GM19438 (cell line): ENCODE measurements around the gene GTF3C5.
"Not testable (repeated sequence)": the region's sequence is repeated elsewhere in the genome, so short reads cannot be mapped to it uniquely, and the experiment has no call there.

Experiments used
- ATAC-seq: cut with Tn5 transposase; IDR thresholded peaks from one replicate; pipeline ENCODE4 v1.9.1; 2021; ENCODE audit warnings: low read depth; ENCODE audit not compliant: unreplicated experiment

Gene GTF3C5

DNA sequence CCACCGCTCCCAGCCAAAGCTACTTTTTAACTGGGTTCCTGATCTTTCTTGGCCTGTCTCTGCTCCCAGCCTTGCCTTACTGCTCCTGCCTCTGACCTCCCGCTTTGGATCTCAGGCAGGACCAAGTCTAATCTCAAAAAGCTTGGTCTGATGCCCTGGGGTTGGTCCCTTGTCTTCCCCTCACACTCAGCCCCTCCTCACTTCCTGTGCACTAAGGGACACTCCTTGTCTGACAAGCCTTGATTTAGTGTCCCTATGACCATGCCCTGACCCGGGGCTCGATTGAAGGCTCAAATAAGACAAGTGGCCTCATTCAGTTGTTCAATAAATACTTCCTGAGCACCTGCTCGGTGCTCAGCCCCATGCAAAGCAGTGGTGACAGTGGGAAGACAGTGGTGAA is 3.7 kb upstream of the GTF3C5 start:
- no peak for ATAC-seq

- no peak for ATAC-seq
Observed at GRCh38 chr9:133028221-133028620, 2.6 kb upstream of the GTF3C5 start.

DNA sequence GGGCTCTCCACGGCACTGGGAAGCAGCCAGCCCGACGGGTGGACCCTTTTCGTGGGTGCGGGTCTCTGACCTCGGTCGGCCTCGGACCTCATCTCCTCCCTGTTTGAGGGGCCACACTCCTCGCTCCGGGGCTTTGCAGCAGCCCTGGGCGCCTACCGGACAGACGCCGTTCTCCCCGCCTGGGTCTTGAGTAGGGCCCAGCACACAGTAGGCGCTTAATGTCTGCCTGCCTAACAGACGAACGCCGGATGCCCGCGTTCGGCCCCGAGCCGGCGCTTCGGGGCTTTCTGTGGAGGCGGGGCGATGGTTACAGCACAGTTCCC is 842 bp upstream of the GTF3C5 start:
- ATAC-seq, result peak; percentile 3

DNA sequence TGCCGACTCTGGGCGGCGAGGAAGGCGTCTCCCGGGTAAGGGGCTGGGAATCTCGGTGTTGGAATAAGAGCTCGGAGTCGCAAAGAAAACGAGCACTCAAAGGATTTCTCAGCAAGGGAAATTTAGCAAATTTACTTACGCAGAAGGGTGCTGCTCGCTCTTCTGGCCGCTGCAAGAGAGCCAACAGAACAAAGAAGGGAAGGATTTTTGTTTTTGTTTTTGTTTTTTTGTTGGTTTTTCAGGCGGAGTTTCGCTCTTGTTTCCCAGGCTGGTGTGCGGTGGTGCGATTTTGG is 279 bp downstream of the GTF3C5 start:
- ATAC-seq, result no peak

DNA sequence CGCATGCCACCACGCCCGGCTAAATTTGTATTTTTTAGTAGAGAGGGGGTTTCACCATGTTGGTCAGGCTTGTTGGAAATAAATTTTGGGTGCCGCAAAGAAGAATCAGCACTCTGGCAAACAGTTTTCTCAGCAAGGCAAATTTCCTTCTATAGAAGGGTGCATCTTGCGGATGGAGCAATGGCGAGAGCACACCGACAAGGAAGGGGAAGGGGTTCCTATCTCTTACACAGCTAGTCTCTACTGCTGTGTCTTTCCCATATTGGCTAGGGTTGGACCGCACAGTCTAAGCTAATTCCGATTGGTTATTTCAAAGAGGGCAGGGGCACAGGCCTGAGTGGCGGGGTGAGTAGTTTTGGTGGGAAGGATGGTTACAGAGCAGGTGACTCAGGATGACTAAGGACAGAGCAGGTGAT is 707 bp downstream of the GTF3C5 start:
- no peak for ATAC-seq

- ATAC-seq, result no peak
Observed at GRCh38 chr9:133032171-133032570, 1.4 kb downstream of the GTF3C5 start.

DNA sequence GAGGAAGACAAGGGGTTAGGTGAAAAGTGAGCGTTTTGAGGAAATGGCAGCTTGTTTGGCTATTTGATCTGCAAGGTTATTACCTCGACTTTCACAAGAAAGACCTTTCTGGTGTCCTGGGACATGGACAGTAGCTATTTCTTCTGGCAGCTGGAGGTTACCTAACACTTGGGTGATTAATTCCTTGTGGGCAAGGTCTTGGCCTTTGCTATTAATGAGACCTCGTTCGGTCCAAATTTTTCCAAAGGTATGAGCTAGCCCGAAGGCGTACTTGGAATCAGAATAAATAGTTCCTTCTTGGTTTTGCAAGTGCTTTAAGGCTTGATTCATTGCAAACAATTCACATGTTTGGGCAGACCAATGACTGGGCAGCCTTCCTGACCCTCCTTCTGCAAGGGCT is 4.9 kb downstream of the GTF3C5 start:
- ATAC-seq, result no peak

GRCh38 chr9:133037775-133038515 is 7.1 kb downstream of the GTF3C5 start:
- no peak for ATAC-seq

GRCh38 chr9:133040892-133041479 is 10.2 kb downstream of the GTF3C5 start:
- not testable (repeated sequence) for ATAC-seq

- ATAC-seq, result no peak
Observed at GRCh38 chr9:133041958-133042357, 11.2 kb downstream of the GTF3C5 start.

DNA sequence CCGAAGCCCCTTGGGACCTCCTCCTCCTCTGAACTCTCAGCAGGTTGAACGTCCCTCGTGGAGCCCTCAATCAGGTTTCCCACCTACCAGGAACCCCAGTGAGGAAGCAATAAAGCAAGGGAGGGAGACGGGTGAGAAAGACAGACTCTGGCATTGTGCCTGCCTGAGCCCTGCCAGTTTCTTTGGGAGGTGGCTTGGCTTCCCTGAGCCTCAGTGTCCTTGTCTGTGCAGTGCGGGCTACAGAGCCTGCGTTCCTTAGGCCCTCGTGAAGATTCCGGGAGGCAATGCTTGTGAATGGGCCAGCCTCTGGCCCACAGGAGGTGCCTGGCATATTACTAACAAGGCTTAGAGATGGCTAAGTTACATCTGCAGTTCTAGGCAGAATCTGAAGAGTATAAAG is 11.9 kb downstream of the GTF3C5 start:
- ATAC-seq, result no peak

GRCh38 chr9:133043449-133044035 is 12.7 kb downstream of the GTF3C5 start:
- ATAC-seq, result no peak

DNA sequence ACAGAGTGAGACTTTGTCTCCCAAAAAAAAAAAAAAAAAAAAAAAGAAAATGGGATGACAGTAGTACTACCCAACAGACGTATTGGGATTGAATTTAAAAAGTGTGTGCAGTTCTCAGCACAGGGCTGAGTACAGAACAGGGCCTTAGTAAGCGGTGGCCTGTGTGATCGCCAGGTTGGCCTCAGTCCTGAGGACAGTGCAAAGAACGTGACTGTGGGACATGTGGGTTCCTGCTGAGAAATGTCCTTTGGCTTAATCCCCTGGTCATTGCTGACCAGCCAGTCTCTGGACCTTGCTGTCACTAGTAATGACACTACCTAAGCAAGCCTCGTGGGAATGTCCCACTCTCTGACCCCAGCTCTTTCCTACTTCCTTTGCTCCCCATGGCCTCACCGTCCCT is 13.3 kb downstream of the GTF3C5 start:
- ATAC-seq, result no peak

GRCh38 chr9:133044661-133045060 is 13.9 kb downstream of the GTF3C5 start:
- ATAC-seq, result no peak

DNA sequence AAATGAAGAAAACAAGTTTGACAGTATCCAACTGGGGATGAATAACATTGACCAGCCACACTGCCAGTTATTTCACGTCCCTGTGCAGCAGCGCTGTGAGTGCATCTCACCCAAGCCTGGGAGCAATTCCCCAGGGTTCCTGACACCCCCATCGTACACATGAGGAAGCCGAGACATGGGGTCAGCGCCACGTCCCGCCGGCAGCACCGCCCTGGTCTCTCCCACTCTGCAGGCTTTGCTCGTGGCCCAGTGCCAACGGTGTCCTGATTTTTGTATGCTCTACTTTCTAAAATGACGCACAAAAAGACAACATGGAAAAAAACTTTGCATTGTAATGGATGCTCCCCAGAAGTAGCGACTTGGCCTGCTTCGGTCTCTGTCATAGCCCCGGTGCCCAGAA is 14.3 kb downstream of the GTF3C5 start:
- no peak for ATAC-seq

- no peak for ATAC-seq
Observed at GRCh38 chr9:133046196-133046899, 15.6 kb downstream of the GTF3C5 start.

DNA sequence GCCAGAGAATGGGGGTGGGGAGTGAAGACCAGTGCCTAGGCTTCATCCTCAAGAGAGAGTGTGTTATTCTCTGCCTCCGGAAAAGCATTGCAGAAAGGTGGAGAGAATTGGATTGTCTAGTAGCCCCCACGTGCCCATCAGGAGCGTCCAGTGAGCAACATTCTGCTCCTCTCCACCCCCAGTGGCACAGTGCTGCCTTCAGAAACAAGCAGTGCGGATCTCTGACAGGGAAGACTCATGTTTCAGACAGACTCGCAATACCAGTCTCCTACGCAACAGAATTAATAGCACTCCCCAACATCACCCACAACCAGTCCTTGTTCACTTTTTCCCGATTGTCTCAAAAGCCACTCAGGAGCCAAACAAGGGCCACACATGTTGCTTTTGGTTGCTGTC is 16.1 kb downstream of the GTF3C5 start:
- no peak for ATAC-seq

- no peak for ATAC-seq
Observed at GRCh38 chr9:133048595-133048994, 17.8 kb downstream of the GTF3C5 start.

DNA sequence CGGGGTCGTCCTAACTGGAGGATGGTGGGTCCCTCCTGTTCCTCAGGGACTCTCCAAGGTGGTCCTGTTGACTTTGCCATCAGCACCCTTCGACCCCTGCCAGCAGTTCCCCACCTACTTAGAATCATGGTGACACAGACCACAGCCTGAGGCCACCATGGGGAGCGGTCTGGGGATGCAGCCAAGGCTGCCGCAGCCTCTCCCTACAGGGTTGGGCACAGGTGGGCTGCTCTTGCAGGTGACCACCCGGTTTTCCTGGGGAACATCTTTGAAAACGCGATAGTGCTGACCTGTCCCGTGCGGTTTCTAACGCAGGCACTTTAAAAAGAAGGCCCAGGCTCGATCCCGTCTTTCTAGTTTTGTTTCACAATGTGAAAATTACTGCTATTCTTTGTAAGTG is 18.2 kb downstream of the GTF3C5 start:
- ATAC-seq, result no peak

- ATAC-seq, result no peak
Observed at GRCh38 chr9:133050142-133050541, 19.3 kb downstream of the GTF3C5 start.

- ATAC-seq, result no peak
Observed at GRCh38 chr9:133050781-133051180, 20.0 kb downstream of the GTF3C5 start.
